GM18505 (cell line): ENCODE results near the gene LZTS2.
"Not testable (repeated sequence)": the region's sequence is repeated elsewhere in the genome, so short reads cannot be mapped to it uniquely, and the experiment has no call there.

Source experiments
- ATAC-seq: cut with Tn5 transposase; IDR thresholded peaks from one replicate; pipeline ENCODE4 v1.9.1; 2021; ENCODE audit not compliant: unreplicated experiment
- POLR2A ChIP-seq: IDR thresholded peaks from 4 replicates; pipeline ENCODE4 v1.6.1; 2011; ENCODE audit warnings: borderline replicate concordance; ENCODE audit not compliant: insufficient read depth, insufficient read length; ENCODE audit errors: extremely low read depth

LZTS2 gene

DNA sequence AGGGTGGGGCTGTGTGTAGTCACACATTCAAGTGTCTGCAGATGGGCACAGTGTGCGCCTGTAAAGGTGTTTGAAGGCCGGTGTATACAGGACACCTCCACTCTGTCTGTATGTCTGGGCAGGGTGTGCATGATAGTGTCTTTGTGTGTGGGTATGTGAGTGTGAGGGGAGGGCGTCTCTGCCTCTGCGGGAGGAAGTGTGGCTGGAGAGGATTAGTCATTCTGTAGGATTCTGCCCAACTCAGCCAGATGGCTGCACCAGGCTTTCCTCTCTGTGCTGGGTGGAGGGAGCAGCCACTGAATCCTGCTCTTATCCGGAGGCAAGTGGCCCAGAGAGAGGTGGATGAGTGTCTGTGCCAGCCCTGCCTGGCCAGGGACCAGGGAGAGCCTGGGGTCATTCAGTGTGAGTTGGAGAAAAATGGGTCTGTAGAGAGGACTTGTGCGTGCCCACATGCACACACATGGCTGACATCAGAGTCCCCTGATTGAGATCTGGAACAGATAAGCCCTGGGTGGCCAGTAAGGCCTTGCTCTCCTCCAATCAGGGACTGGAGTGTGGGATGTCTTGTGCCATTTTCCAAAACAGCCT, 33.1 kb downstream of the LZTS2 start:
- no peak for TF ChIP-seq POLR2A
- ATAC-seq, result no peak

DNA sequence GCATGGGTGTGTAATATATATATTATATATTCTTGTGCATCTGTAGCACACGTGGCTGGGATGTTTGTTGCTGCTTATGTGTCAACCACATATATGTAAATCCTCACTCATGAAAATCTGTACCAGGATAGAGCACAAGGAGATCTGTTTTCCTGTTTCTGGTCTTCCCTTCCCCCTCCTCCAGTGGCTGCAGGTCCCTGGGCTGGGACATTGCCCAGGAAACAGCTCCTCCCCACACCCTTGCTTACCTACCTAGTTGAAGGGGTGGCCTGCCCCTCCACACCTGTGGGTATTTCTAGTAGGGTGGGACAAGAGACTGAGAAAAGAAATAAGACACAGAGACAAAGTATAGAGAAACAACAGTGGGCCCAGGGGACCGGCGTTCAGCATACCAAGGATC, 33.7 kb downstream of the LZTS2 start:
- no peak for TF ChIP-seq POLR2A

DNA sequence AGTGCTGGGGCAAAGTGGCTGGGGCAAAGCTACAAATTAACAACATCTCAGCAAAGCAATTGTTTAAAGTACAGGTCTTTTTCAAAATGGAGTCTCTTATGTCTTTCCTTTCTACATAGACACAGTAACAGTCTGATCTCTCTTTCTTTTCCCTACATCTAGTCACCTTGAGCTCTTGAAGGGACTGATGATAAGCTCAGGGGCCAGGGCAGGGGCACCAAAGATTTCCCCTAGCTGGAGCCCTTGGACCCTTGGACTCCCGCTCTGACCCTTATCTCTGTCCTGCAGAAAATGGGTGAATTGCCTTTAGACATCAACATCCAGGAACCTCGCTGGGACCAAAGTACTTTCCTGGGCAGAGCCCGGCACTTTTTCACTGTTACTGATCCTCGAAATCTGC, 34.8 kb downstream of the LZTS2 start:
- not testable (repeated sequence) for ATAC-seq

More for the DNA sequence above, 33.7 kb downstream of the LZTS2 start:
- ATAC-seq, result no peak

DNA sequence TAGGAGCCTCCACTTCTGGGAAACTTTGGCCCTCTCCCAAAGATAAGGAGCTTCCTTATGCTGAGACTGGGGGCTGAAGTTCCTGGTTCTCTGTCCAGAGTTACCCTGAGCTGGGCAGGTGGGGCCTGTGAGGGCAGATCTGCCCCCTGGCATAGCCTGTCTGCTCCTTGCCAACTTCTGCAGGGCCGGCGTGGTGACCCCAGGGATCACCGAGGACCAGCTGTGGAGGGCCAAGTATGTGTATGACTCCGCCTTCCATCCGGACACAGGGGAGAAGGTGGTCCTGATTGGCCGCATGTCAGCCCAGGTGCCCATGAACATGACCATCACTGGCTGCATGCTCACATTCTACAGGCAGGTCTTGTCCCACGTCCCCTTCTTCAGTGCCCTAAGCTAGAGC, 35.7 kb downstream of the LZTS2 start:
- no peak for ATAC-seq
- no peak for TF ChIP-seq POLR2A

DNA sequence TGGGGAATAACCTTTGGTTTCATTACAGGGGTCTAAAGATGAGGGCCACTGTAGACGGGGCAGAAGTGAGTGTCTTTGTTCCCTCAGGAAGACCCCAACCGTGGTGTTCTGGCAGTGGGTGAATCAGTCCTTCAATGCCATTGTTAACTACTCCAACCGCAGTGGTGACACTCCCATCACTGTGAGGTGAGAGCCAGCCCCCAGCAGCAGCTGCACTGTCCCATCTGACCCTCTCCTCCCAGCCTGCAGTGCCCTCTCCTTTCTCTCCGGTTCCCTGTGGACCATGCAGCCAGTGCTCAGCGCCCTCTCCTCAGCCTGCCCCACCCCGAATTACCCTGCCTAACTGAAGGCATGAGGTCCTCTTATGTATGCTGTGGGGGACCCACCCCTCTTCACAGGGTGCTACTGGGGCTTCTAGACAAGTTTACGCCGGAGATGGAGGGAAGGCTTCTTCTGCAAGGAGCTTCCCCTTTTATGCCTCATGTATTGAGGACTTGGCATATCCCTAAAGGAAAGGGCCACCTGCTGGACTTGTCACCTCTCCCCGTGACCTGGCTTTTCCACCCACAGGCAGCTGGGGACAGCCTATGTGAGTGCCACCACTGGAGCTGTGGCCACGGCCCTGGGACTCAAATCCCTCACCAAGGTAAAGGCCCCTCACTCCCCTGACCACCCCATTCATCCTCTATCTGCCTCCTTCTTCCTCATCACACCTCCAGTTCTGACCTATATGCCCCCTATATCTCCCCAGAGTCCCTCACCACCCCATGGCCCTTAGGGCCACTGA, 36.5 kb downstream of the LZTS2 start:
- ATAC-seq, result no peak
- TF ChIP-seq POLR2A, result no peak

DNA sequence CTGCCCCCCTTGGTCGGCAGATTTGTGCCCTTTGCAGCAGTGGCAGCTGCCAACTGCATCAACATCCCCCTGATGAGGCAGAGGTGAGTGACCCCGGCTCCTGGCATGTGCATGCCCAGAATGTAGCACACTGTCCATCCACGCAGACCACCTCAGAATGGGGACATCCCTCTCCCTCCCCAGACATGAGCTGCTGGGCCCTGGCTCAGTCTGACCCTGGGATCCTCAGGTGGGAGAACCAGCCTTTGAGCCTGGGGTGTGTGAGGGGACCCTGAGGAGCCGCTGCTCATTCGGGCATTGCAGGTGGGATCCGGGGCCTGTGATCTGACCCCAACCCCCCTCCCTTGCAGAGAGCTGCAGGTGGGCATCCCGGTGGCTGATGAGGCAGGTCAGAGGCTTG, 37.1 kb downstream of the LZTS2 start:
- no peak for ATAC-seq

DNA sequence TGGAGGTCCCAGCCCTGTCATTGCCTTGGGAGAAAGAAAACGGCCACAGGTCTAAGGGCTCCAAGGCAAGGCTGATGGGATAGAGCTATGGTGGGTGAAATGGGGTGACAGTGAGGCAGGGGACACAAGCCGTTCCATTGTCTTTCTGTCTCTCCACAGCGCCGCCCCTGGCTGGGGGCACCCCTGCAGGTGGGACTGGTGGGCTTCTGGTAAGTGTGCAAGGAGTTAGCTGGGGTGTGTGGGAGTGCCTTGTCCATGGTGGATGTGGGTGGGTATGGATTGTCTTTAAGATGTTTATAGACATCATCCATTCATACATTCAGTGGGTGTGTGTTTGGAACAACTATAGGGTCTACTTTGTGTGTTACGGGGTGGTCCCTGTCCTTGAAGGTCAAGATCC, 38.9 kb downstream of the LZTS2 start:
- TF ChIP-seq POLR2A, result no peak
- no peak for ATAC-seq

More for the DNA sequence above, 37.1 kb downstream of the LZTS2 start:
- TF ChIP-seq POLR2A, result no peak

DNA sequence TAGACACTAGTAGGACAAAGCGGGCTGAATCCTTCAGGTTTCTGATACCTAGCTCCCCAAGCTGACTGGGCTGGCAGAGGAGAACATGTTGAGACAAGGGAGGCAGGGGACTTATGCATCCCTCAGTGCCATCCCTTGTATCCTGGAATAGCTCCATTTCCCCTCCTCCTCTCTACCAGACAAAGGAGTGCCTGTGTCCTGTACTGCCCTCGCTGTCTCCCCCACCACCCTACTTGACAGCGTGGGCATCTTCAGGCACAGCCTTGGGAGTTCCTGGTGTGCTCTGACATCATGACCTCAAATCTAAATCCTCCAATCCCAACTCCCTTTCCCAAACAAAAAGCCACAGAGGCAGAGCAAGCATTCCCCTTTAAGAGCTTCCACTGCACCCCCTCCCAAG, 40.5 kb downstream of the LZTS2 start:
- ATAC-seq, result no peak
- no peak for TF ChIP-seq POLR2A

DNA sequence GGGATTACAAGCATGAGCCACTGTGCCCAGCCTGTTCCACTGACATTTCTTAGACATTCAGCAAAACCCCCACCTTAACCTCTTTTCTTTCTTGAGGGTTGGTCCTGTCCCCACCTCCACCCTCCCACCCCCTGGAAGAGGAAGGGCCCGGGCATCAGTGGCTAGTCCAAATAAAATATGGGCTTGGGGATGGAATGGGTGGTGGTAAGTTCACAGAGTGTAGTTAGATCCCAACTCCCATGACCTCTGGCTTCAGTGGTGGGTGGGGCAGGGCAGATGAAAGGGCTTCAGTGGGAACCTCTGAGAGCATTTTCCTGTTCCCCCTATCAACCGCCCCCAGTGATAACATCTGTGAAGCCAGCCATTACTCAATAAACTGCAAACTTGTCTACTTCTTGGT, 41.2 kb downstream of the LZTS2 start:
- no peak for ATAC-seq
- TF ChIP-seq POLR2A, result no peak

DNA sequence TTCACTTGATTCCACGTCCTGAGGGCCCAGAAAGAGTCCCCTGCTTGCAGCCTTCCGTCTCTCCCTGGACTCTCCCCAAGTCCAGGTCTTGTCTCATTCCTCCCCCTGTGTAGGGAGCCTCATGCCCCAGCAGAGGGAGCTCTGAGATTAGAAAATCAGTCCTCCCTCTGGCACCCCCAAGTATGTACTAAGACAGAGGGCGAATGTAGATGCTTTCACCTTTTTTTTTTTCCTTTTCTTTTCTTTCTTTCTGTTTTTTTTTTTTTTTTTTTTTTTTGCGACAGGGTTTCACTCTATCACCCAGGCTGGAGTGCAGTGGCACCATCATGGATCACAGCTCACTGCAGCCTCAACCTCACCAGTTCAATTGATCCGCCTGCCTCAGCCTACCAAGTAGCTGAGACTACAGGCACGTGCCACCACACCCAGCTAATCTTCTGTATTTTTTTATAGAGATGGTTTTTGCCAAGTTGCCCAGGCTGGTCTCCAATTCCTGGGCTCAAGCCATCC, 41.7 kb downstream of the LZTS2 start:
- no peak for TF ChIP-seq POLR2A
- peak; percentile 57 for ATAC-seq

DNA sequence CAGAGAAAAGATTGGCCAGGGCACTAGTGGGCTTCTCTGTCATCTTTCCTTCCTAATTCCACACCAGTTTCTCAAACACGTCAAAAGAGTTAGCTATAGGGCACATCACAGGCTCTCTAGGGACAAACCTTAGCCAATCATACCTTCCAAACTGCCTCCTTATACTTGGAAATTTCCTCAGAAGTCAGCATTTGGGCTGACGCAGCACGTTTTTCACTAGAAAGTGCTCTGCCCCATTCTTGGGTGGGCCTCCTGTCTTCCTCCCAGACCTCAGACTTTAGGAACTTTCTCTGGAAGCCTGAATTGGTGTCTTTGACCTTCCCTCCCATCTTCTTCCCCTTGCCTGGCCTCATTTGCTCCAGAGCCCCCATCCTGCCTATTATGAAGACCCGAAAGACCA, 42.5 kb downstream of the LZTS2 start:
- TF ChIP-seq POLR2A, result no peak

DNA sequence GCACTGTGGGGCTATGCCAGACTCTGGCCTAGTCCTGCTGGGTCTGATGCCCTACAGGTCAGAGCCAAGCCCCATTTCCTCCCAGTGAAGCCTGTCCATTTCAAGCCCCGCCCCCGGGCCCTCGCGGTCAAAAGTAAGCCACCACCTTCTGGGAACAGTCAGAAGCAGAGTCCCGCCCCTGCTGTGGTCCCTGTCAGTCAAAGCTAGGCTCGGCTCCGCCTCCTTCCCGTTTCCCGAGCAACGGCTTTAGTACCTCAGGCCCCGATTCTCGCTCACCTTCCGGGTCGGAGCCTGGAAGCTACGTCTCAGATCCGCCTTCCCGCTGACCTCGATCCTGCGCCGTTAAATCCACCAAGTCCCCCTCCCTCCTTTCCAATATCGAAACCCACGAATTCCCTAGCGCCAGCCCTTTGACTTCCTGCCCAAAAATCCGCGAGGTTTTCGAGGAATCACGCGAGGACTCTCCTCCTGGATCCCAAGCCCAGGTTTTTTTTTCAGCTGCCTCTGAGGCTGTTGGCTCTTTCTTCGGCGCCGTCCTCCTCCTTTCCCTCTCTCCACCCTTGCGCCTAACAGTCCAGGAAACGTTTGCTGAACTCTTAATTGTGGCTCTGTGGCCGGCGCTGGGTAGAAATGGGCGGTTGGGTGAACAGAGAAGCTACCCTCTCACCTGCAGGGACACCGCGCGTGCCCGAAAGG, 43.2 kb downstream of the LZTS2 start:
- peak; percentile 78 for TF ChIP-seq POLR2A

More for the DNA sequence above, 42.5 kb downstream of the LZTS2 start:
- ATAC-seq, result no peak

DNA sequence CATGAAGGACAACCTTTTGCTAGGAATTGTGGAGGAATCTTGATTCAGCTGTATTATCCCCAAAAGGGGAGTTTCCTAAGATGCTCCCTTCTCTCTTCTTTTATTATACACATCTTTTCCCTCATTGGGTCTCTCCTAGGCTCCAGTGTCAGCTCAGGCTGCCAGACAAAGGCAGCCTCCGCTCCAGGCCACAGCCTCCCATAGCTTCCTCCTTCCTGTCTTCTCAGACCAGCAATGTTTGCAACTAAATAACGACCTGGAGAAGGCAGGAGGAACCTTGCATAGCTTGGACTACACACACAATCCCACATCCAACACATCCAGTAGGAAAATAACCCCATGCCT, 43.7 kb downstream of the LZTS2 start:
- no peak for ATAC-seq
- TF ChIP-seq POLR2A, result no peak

More for the DNA sequence above, 43.2 kb downstream of the LZTS2 start:
- ATAC-seq, result peak; percentile 84

DNA sequence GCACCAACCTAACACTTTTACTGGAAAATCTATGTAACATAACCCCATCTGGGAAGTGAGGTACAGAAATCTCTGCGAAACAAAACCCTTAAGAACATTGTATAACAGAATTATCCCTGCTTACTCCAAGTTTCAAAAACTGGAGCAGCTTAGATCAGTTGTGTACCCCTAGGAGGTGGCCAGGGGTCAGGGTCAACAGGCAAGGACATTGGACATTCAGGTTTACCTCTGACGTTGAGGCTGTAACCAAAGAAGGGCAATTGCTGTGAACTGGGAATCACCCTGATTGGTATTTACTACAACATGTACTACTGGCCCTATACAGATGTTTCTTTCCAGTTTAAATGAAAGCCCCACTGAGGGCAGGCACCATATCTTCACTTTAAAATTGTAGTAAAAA, 44.5 kb downstream of the LZTS2 start:
- TF ChIP-seq POLR2A, result no peak
- ATAC-seq, result no peak
